Epithelial cell of proximal tubule (primary cell): ENCODE results near the gene PTPRA. TPM values are rescaled to one million over a fixed set of nuclear protein-coding genes. Genes with fewer than 3 reads are reported as not detected.

Experiments
- DNase-seq: peaks from one replicate; pipeline ENCODE4 v3.0.0-alpha.2; 2011; ENCODE audit warnings: low read depth
- H3K4me3 ChIP-seq: 2 replicates; pipeline ENCODE4 v1.5.1; 2011; ENCODE audit warnings: low read depth, mild to moderate bottlenecking, low read length
- total RNA-seq: library from RNA; depleted of rRNA; stranded (reverse); fragments of >200 nt; gene quantifications from 2 replicates; pipeline ENCODE4 v1.2.3, GENCODE V29; 2015
- TF ChIP-seq, protein P1 (sequence below): conservative IDR thresholded peaks from 2 replicates; pipeline ENCODE4 v1.5.1; 2012; ENCODE audit warnings: low read depth, mild to moderate bottlenecking, low read length

PTPRA gene
- total RNA-seq, 1 donor from 2014 or later = 40.8 TPM

DNA sequence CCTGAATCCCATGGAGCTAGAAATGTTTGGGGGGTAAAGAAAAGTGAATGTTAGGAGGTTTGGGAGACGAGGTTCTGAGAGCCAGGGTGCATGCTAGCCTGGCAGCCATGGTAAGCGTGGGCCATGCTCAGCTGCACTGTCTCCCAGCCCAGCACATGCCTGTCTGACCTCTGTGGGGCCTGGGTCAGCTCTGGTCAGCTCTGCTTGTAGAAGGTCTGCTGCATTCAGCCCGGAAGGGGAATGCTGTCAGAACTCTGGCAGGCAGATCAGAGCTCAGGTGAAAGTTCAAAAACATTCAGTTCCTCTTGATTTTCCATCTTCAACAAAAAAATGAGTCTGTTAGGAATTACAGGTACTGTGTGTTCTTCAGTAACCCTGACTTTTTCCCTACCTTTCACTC is 164.4 kb downstream of the PTPRA start:
- TF ChIP-seq, protein P1, sequence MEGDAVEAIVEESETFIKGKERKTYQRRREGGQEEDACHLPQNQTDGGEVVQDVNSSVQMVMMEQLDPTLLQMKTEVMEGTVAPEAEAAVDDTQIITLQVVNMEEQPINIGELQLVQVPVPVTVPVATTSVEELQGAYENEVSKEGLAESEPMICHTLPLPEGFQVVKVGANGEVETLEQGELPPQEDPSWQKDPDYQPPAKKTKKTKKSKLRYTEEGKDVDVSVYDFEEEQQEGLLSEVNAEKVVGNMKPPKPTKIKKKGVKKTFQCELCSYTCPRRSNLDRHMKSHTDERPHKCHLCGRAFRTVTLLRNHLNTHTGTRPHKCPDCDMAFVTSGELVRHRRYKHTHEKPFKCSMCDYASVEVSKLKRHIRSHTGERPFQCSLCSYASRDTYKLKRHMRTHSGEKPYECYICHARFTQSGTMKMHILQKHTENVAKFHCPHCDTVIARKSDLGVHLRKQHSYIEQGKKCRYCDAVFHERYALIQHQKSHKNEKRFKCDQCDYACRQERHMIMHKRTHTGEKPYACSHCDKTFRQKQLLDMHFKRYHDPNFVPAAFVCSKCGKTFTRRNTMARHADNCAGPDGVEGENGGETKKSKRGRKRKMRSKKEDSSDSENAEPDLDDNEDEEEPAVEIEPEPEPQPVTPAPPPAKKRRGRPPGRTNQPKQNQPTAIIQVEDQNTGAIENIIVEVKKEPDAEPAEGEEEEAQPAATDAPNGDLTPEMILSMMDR = no peak
- no peak overlapping the region for H3K4me3 ChIP-seq
- DNase-seq = no peak

DNA sequence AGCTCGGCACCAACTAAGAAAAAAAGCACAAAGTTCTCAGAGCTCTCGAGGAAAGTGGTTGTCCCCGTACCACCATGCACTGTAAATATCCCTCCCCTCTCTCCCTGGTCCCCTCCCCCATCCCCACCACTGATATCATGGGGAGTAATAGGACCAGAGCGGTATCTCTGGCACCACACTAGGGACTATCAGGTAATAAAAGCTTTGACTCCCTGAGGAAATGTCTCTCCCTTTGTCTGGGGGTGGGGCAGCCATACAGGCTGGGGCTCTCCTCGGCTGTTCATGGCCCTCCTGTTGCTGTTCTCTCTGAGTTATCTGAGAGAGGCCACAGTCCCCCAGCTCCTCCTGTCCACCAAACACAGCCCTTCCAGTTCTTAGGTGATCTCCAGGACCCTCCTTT is 165.2 kb downstream of the PTPRA start:
- DNase-seq = no peak
- TF ChIP-seq, protein P1 = no peak
- H3K4me3 ChIP-seq = no peak overlapping the region

GRCh38 chr20:3039426-3039825 is 166.1 kb downstream of the PTPRA start:
- TF ChIP-seq, protein P1 = no peak
- H3K4me3 ChIP-seq = no peak overlapping the region
- DNase-seq = no peak

DNA sequence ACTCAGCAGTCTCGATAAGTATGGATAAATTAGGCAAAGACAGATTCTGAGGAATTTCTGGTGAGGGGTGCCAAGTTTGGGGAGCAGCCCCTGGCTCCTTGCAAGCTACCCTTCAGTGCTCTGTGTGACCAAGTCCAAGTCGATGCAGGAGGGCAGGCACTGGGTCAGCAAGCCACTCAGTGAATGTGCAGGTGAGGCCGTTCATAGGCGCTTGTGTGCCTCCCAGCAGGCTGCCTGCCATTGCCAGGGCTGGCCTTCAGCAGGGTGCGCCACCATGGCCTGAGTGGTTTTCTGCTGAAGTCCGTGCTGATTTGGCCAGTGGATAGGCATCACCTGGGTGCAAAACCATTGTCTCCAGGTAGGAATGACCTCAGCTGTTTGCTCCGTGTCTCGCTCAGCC is 166.8 kb downstream of the PTPRA start:
- H3K4me3 ChIP-seq = no peak overlapping the region
- no peak for DNase-seq
- TF ChIP-seq, protein P1 = no peak

GRCh38 chr20:3041854-3042409 is 168.7 kb downstream of the PTPRA start:
- TF ChIP-seq, protein P1 = no peak
- H3K4me3 ChIP-seq = peak overlapping the region; percentile 26
- no peak for DNase-seq

DNA sequence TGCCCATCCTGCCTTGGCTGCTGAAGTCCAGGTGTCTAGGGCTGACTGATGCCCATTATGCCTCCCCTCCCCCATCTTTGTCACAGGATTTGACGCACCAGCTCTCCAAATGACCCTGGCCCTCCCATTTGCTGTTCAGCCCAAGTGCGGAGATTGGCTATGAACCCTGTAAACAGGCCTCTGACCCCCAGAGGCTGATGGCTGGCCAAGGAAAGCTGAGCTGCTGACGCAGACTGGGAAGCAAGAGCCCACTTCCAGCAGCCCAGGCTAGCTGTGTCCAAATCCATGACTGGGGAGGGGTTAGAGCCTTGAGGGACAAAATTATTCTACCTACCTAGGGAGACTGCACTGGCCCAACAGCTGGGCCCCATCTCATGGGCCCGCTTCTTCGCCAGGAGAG is 169.3 kb downstream of the PTPRA start:
- no peak for DNase-seq
- TF ChIP-seq, protein P1 = no peak
- no peak overlapping the region for H3K4me3 ChIP-seq

DNA sequence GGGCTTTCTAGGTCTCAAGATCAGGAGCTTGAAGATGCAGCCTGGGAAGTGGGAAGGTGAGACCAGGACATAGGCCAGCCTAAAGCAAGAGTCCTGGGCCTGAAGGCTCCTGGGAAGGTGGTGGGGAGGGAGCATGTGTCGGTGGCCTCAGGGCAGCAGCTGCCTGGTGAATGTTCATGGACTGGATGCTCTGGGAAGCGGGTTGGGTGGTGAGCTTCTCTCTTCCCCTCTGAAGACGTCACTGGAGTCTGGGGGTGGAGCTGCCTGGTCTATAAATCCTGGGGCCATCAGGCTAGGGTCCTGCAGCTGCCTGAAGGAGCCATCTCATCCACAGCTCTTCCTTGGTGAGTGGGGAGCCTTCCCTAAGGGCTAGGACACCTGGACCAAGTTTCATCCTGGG is 170.0 kb downstream of the PTPRA start, which contains the start of gene GNRH2:
Gene GNRH2 (plus strand): TSS at position 301 of the 400 bp plus-strand sequence. CDS start 793 bp downstream, outside the sequence.
- H3K4me3 ChIP-seq = no peak within 1 kb of the TSS
- no peak for DNase-seq
- TF ChIP-seq, protein P1 = no peak
